ENCODE results near the gene TFPI.
"Not testable (repeated sequence)": the region's sequence is repeated elsewhere in the genome, so short reads cannot be mapped to it uniquely, and the experiment has no call there.

DNA sequence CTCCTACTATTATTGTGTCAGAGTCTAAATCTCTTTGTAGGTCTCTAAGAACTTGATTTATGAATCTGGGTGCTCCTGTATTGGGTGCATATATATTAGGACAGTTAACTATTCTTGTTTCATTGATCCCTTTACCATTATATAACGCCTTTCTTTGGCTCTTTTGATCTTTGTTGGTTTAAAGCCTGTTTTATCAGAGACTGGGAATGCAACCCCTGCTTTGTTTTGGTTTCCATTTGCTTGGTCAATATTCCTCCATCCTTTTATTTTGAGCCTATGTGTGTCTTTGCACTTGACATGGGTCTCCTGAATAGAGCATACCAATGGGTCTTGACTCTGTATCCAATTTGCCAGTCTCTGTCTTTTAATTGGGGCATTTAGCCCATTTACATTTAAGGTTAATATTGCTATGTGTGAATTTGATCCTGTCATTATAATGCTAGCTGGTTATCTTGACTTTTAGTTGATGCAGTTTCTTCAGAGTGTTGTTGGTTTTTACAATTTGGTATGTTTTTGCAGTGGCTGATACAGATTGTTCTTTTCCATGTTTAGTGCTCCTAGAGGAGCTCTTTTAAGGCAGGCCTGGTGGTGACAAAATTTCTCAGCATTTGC, 36.4 kb downstream of the TFPI start:
- TF ChIP-seq CHD1 (IDR thresholded peaks at IDR 0.05; ENCODE audit: low read depth, low read length); NFIC (IDR thresholded peaks at IDR 0.05; ENCODE audit: low read depth, low read length); CBX3 (IDR thresholded peaks at IDR 0.05; ENCODE audit: borderline replicate concordance, low read depth); KDM1A (IDR thresholded peaks at IDR 0.05; ENCODE audit: borderline replicate concordance); ASH2L (IDR thresholded peaks at IDR 0.05; ENCODE audit: borderline replicate concordance, low read depth); POLR2A (IDR thresholded peaks at IDR 0.05; ENCODE audit: low read depth, low read length): not testable (repeated sequence)

Measured in GM12878 (cell line).